Nephron (organoid): Measurements from ENCODE around the gene CLDN6.

Source experiments
- H3K27ac Mint-ChIP-seq, 3 experiments: 2 replicates each; pipeline ENCODE4 v1.8.0; 2020; ENCODE audit warnings: mixed read lengths in 3 of 3, mild to moderate bottlenecking in 2 of 3, moderate library complexity in 1 of 3
- H3K27me3 Mint-ChIP-seq: 2 replicates; pipeline ENCODE4 v1.8.0; 2021; ENCODE audit warnings: low read depth, mild to moderate bottlenecking, moderate library complexity, mixed read lengths
- H3K36me3 Mint-ChIP-seq: 2 replicates; pipeline ENCODE4 v1.8.0; 2020; ENCODE audit warnings: low read depth, mixed read lengths
- H3K4me1 Mint-ChIP-seq: 2 replicates; pipeline ENCODE4 v1.8.0; 2020; ENCODE audit warnings: mixed read lengths
- H3K4me3 Mint-ChIP-seq, 3 experiments: 2 replicates each; pipeline ENCODE4 v1.8.0; 2020; ENCODE audit warnings: mild to moderate bottlenecking in 3 of 3, mixed read lengths in 3 of 3, moderate library complexity in 2 of 3
- H3K9me3 Mint-ChIP-seq: 2 replicates; pipeline ENCODE4 v1.8.0; 2020; ENCODE audit warnings: mixed read lengths
- CTCF ChIP-seq, 3 experiments: fragments of 200-600 bp; sonication (generic); IDR thresholded peaks; one replicate each; pipeline ENCODE4 v1.5.0; 2021; ENCODE audit warnings: antibody characterized with exemption in 3 of 3; ENCODE audit not compliant: unreplicated experiment in 3 of 3

Gene CLDN6

GRCh38 chr16:2985462-2985861 lies 32.5 kb downstream of the CLDN6 start:
- Mint-ChIP-seq H3K4me3 (no peak overlapping the region), H3K4me1 (peaks cover 17% of the 10 kb centered on the region), H3K27me3 (peaks cover 8% of the 10 kb centered on the region), H3K36me3 (no peaks in the 10 kb centered on the region), H3K9me3 (no peaks in the 10 kb centered on the region), H3K27ac (no peak overlapping the region)
- TF ChIP-seq CTCF (IDR thresholded peaks at IDR 0.05; ENCODE audit: unreplicated experiment in 3 of 3) = no peak

- no peak overlapping the region for H3K27ac Mint-ChIP-seq
- TF ChIP-seq CTCF (IDR thresholded peaks at IDR 0.05; ENCODE audit: unreplicated experiment in 3 of 3) = peak; percentile 97 to 99 (median 98)
- peaks cover 17% of the 10 kb centered on the region for H3K4me1 Mint-ChIP-seq
- peaks cover 8% of the 10 kb centered on the region for H3K27me3 Mint-ChIP-seq
- peak overlapping the region; percentile 49 to 63 (median 50) for H3K4me3 Mint-ChIP-seq
- H3K9me3 Mint-ChIP-seq = no peaks in the 10 kb centered on the region
- H3K36me3 Mint-ChIP-seq = no peaks in the 10 kb centered on the region
These were observed 34.3 kb downstream of the CLDN6 start for GRCh38 chr16:2983706-2984136.

- Mint-ChIP-seq H3K36me3 (no peaks in the 10 kb centered on the region), H3K4me1 (peaks cover 17% of the 10 kb centered on the region), H3K27ac (peak overlapping the region in 2 of 3 experiments; percentile 34 to 78), H3K4me3 (peak overlapping the region; percentile 22 to 93 (median 84)), H3K9me3 (no peaks in the 10 kb centered on the region), H3K27me3 (peaks cover 8% of the 10 kb centered on the region)
- TF ChIP-seq CTCF (IDR thresholded peaks at IDR 0.05; ENCODE audit: unreplicated experiment in 3 of 3) = no peak
These were observed 35.6 kb downstream of the CLDN6 start for GRCh38 chr16:2982402-2982801.

- no peaks in the 10 kb centered on the region for H3K9me3 Mint-ChIP-seq
- H3K27ac Mint-ChIP-seq = peak overlapping the region; percentile 78 to 88 (median 84)
- no peak for TF ChIP-seq CTCF (IDR thresholded peaks at IDR 0.05; ENCODE audit: unreplicated experiment in 3 of 3)
- peaks cover 8% of the 10 kb centered on the region for H3K27me3 Mint-ChIP-seq
- H3K4me3 Mint-ChIP-seq = peak overlapping the region; percentile 83 to 93 (median 84)
- peaks cover 22% of the 10 kb centered on the region for H3K4me1 Mint-ChIP-seq
- H3K36me3 Mint-ChIP-seq = no peaks in the 10 kb centered on the region
These were observed 36.1 kb downstream of the CLDN6 start for GRCh38 chr16:2981899-2982250.

GRCh38 chr16:2981177-2981898 lies 36.6 kb downstream of the CLDN6 start:
- Mint-ChIP-seq H3K4me1 (peaks cover 22% of the 10 kb centered on the region), H3K9me3 (no peaks in the 10 kb centered on the region), H3K27me3 (peaks cover 8% of the 10 kb centered on the region), H3K4me3 (peak overlapping the region; percentile 83 to 93 (median 84)), H3K27ac (peak overlapping the region; percentile 78 to 88 (median 84)), H3K36me3 (no peaks in the 10 kb centered on the region)
- no peak for TF ChIP-seq CTCF (IDR thresholded peaks at IDR 0.05; ENCODE audit: unreplicated experiment in 3 of 3)
